Stimulated activated CD4-positive, alpha-beta T cell treated with anti-CD3 and anti-CD28 coated beads, Interleukin-15, amount 100 ng/mL, for 24 hours (primary cell): ENCODE results near the gene AEN.
"Not testable (repeated sequence)": the region's sequence is repeated elsewhere in the genome, so short reads cannot be mapped to it uniquely, and the experiment has no call there.

Experiments
- DNase-seq: peaks from one replicate; pipeline ENCODE4 v3.0.0-alpha.2; 2020

The AEN gene

DNA sequence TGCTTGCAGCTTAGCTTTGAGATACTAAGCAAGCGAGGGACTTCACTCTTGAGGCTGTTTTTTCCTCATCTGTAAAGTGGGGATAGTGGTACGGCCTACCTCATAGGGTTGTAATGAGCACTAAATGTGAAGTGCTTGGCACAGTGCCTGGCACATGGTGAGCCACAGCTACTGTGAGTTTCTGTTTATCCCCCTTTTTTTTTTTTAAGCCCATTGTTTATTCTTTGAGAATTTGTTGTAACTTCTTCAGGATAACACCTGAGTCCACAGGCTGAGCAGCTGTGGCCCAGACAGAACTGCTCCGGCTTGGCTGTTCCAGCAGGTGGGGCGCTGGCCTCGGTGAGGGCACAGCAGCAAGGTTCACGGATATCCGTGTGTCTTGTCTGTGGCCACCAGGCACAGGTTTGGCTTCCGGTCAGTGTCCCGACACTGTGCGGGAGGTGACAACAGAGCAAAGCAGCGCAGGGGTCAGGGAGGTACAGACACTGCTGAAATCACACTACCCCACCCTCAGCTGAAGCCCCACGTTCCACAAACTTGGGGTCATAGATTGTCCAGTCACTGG lies 10.4 kb downstream of the AEN start:
- DNase-seq, result no peak

DNA sequence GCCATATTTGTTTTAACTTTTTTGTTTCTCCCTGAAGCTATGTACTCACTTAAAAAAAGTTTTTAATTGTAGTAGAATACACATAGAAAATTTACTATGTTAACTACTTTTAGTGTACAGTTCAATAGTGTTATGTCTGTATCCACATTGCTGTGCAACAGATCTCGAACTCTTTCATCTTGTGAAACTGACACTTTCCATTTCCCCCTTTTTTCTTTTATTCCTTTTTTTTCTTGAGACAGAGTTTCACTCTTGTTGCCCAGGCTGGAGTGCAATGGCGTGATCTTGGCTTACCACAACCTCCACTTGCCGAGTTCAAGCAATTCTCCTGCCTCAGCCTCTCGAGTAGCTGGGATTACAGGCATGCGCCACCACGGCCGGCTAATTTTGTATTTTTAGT lies 11.7 kb downstream of the AEN start:
- not testable (repeated sequence) for DNase-seq

DNA sequence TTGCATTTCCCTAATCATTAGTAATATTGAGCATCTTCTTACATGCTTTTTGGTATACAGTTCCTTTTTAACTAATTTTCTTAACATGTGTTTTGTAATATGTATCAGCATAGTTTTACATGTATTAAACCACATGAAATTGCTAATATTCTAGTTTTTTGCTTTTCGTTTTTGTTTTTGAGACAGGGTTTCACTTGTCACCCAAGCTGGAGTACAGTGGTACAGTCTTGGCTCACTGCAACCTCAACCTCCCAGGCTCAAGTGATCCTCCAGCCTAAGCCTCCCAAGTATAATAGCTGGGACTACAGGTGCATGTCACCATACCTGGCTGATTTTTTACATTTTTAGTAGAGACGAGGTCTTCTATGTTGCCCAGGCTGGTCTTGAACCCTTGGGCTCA lies 13.3 kb downstream of the AEN start:
- DNase-seq, result no peak

DNA sequence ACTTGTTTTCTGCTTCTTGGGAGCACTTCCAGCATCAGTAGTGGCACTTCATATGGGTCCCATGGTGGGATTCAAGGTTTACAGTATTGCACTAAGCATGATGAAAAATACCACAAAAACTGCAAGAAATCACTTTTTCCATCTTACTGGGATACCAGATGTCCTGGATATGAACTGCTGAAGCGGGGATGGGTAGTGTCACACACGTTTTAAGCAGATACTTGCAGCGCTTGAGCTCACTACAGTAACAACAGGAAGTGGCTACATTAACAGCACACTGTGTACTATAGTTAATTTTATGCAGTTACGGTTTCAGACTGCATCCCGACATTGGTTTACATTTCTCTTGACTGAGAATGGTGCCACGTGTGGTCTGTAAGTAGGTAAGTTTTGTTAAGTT lies 14.2 kb downstream of the AEN start:
- DNase-seq, result peak; percentile 30

DNA sequence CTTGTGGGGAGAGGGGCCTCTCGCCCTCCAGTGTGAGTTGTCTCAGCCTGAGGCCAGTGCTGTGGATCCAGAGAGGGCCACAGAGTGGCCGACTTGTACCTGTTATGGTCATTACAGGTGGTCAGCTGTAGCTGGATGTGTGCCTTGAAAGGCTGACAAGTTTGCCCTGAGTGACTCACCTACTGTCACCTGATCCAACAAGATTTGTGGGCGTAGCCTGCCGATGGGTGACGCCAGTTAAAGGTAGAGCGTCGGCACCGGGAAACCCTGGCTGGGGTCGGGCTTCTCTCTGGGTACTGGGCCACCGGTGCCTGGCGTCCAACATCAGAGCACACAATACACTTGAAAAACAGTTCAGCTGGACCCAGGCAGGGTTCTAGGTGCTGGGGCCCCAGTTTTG lies 14.9 kb downstream of the AEN start:
- DNase-seq, result peak; percentile 61

DNA sequence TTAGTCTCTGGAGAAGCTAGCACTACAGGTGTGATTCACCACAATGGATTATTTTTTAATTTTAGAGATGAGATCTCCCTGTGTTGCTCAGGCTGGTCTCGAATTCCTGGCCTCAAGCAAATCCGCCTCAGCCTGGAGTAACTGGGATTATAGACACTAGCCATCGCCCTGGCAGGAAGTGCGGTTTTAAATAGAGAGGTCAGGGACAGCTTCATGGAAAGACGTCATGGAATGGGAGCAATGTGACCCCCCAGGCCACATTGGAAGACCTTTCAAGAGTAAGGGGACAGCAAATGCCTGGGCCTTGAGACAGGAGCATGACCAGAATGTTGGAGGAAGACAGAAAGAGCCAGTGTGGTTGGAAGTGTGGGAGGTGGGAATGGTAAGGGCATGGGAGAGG lies 15.5 kb downstream of the AEN start:
- DNase-seq, result no peak

DNA sequence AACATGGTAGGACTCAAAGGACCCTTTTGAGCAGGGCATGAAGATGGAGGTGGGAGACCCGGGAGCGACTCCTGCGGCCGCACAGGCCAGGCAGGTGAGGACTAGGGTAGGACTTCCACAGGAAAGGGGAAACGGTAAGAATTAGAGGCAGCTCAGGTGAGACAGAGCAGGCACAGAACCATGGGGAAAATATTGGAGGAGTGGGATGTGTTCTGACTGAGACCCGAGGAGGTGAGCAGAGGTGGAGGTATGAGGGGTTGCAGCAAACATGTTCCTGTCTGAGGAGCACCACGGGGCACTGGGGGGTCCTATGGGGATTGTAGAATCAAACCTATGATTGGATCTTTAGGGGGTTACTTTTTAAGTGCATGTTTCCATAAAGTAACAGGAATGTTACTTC lies 16.3 kb downstream of the AEN start:
- DNase-seq, result no peak

DNA sequence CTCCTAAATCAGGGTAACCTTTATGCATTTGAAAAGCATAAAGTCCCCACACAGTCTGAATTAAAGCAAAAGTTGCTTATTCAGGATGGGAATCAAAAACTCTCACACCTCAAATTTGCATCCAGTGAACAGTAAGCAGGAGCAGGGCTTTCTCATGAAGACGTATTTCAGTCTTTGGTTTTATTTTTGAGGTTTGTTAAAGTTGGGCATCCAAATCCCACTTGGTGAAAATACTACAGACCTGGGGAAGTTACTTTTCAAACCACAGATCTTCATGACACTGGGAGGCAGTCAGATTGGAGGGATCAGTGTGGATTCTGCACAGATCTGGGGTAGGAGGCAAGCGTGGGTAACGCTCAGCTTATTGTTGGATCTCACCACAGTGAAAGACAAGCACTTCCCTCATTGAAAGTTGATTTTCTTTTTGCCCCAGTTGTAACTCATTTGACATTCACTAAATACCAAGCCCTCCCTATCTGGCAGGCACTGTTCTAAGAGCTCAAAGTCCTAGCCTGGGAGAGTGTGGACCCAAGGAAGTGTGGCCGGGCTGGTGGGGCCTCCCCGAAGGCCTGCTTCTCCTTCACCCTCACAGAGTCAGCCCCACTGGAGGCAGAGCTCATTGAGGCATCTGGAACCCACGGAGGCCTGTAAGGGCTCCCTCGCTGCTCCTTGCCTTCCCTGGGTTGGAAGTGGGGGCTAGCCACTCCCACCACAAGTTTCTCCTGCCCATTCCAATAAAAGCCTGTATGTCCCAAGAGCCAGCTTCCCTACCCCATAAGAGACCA lies 16.9 kb downstream of the AEN start:
- DNase-seq, result no peak

DNA sequence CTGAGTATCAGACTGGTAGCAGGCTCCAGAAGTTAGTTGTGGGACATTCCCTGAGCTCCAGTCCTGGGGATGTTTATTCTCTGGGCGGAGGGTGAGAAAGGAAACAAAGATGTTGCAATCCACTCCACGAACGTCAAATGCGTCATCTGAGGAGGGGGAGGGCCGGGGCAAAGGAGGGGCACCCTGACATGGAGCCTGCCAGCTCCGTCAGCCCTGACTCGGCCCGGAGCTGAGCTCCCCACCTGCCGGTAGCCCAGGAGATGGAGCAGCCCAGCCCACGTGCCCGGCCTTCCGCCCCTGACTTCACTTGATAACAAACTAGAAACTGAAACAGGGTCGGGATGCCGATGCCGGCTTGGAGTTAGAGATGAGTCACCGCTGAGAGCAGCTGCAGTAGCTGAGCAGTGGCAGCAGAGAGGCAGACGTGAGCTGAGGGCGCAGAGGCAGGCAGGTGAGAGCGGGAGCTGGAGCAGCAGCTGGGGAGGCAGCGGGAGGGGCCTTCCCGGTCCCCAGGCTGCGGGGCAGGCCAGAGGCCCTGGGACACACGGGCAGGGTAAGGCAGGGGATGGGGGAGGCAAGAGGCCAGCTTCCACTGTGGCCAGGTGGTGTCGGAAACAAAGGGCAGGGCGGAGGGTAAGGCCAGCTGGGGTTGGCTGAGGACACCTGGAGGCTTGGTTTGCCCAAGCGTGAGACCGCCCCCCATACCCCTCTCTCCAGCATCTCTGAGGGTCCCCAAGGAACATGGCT lies 17.7 kb downstream of the AEN start, which contains the start of gene ISG20:
ISG20 (plus strand) TSS at position 391 of the 747 bp plus-strand sequence; CDS start at position 742, 351 bp downstream.
- peak; percentile 96 for DNase-seq

DNA sequence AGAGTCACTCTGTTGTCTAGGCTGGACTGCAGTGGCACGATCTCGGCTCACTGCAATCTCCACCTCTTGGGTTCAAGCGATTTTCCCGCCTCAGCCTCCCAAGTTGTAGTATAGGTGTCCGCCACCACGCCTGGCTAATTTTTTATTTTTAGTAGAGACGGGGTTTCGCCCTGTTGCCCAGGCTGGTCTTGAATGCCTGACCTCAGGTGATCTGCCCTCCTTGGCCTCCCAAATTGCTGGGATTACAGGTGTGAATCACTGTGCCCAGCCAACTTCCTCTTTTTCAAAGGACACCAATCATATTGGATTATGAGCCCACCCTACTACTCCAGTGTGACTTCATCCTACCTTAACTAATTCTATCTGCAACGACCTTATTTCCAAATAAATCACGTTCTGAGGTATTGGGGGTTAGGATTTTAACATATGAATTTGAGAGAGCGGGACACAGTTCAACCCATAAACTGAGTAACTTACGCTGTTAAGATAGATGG lies 20.9 kb downstream of the AEN start:
- DNase-seq, result no peak

DNA sequence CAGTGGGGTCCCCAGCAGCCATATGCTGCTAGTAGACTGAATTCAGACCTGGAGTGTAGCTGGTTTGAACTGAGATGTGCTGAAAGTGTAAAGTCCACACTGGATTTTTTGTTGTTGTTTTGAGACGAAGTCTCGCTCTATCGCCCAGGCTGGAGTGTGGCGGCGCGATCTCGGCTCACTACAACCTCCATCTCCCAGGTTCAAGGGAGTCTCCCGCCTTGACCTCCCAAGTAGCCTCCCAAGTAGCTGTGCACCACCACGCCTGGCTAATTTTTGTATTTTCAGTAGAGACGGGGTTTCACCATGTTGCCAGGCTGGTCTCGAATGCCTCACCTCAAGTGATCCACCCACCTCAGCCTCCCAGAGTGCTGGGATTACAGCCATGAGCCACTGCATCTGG lies 21.4 kb downstream of the AEN start:
- DNase-seq, result not testable (repeated sequence)

DNA sequence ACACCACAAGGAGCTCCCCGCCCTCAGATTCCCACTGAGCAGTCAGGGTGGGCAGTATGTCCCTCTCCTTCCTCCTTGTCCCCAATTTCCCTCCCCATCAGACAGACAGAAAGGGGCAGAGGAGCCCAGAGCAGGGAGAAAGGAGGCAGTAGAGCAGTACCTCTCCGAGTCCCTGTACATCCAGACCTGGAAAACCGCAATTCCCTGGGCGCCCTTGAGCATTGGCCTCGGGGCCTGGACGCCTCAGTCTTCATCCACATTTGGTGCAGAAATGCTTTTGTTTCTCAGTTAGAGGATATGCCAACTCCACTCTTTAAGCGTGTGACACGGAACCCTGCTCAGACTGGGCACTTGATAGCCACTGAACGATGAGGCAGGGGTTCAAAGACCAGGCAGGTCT lies 23.6 kb downstream of the AEN start:
- no peak for DNase-seq

DNA sequence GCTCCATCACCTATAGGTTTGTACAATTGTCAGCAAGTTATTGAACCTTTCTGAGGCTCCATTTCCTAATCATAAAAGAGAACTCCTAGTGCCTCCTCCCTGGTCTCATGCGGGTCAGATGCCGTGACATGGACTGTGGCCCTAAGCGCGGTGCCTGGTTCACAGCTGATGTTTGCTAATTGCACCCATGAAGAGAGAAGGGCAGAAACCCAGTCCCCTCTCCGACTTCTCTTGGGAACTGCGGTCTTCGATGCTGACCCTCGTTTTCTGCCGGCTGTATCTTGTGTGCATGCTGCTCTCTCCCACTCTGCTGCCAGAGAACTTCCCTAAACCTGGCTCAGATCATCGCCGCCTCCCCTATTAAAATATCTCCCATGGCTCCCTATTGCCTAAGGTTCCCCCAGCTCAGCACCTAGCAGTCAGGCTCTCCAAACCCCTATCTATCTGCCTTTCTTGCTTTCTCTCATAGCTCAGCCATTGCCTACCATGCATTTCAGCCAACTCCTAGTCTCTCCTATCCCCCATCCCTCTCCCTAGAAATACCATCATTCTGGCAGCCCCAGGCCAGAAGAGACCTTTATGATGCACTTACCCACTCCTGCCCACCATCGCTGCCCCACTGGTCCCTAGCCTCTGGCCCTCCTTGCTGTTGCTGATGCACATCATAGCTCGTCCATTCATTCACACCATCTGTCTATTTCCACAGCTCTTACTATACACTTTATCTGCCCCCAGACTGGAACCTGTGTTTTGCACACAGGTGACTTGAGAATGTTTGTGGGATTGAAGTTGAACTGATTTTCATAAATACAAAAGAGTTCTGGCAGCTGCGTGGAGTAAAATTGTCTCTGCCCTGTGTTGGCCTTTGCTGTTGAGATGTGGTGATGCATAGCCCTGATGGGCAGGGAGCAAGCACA lies 24.3 kb downstream of the AEN start:
- DNase-seq, result no peak

DNA sequence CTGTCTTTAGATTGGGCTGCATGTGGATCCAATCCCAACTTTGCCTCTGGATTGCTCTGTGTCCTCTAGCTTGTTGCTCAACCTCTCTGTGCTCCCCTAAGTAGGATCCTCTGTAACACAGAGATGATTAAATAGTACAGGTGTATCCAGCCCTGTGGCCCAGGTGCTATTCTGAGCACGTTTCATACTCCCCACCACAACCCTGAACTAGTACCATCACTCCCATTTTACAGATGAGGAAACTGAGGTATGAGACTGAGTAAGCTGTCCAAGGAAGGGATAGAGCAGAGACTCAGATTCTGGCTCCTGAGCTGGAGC lies 24.9 kb downstream of the AEN start:
- DNase-seq, result no peak

DNA sequence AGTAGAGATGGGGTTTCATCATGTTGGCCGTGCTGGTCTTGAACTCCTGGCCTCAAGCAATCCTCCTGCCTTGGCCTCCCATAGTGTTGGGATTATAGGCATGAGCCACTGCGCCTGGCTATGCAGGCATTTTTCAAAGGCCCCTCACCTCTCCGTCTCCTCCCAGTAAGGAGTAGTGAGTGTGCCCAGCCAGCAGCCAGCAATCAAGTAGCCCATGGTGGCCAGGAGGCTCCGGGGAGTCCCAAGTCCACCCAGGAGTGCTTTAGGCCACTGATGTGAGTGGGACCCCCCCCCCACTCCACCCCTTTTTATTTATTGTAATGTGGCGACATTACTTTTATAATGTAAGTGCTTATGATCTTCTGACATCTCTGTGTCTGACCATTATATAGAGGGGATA lies 25.8 kb downstream of the AEN start:
- no peak for DNase-seq

DNA sequence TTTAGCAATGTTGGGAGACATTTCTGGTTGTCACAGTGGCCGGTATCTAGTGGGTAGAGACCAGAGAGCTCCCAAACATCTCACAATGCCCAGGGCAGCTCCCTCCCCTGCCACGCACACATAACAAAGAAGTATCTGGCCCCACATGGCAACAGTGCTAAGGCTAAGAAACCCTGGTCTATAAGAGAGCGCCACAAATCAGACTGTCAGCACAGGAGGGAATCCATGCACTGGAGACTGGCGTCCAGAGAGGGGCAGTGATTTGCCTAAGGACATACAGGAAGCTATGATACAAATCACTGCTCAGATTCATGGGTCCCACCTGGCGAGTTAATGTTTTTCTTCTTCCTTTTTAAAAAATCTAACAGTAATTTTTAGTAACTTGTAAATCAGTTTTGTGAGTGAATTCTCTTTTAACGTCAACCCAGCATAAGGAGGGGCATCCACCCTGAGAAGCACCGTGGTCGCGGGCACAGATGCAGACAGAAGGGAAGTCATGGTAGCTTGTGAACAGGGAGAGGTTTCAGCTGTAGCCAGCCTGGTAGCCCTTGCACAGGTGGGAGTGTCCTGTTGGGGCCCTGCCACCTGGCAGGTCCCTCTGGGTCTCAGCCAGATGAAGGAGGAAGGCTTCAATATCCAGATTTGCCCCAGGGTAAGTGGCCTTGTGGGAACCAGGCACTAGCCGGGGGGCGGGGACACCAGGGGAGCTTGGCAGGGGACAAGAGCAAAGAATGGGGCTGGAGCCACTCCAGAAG lies 26.4 kb downstream of the AEN start:
- DNase-seq, result no peak

DNA sequence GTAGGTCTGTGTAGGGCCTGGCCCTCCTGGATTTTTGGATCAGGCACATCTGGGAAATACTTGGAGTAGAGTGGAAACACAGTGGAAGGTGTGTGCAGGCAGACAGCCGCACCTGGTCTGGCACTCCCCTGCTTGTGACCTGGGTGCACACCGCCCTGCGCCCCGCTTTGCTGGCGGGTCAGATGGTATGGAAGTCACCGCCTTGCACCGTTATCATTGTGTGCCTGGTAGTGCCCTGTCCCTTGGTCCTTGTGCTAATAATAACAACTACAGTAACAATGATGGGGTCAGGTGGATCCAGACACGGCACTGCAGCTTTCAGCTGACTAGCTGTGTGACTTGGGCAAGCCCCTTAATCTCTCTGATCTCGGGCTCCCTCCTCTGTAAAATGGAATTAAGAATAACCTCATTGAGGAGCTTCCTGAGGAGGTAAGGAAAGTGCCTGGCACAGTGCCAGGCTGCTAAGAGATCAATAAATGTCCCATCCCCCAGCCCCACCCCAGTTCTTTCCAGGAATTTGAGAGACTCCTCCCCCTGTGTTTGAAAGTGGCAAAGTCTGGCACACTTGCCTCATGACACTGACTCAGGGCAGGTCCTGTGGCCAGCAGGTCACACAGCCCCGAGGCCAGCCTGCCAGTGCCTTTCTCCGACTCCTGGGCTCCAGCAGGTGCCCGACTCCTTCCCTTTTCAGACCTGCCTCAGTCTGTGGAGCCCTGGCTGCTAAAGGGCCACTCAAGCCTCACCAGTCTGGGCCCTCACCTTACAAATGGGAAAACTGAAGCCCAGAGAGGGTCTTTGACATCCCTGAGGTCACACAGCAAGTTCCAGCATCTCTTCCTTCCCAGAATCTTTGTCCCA lies 27.4 kb downstream of the AEN start:
- DNase-seq, result peak; percentile 34

DNA sequence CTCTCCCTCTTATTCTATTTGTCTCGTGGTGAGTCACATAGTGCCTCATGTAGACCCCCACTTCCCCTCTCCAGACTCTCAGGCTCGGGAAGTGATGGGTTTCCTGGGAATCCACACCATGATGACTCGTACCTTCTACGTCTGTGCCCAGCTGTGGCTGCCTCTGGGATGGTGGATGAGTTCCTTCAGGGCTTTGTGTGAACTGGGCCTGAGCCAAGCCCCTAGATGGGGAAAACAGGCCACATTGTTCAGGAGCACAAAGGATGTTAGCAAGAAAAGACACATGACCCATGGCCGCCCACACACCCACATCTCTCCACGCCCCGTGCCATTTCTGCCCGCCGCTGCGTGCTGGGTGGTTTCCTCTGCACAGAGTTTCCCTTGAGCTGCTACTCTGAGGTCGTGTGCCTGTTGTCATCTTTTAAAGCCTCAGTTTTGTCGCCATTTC lies 28.2 kb downstream of the AEN start:
- DNase-seq, result peak; percentile 87

DNA sequence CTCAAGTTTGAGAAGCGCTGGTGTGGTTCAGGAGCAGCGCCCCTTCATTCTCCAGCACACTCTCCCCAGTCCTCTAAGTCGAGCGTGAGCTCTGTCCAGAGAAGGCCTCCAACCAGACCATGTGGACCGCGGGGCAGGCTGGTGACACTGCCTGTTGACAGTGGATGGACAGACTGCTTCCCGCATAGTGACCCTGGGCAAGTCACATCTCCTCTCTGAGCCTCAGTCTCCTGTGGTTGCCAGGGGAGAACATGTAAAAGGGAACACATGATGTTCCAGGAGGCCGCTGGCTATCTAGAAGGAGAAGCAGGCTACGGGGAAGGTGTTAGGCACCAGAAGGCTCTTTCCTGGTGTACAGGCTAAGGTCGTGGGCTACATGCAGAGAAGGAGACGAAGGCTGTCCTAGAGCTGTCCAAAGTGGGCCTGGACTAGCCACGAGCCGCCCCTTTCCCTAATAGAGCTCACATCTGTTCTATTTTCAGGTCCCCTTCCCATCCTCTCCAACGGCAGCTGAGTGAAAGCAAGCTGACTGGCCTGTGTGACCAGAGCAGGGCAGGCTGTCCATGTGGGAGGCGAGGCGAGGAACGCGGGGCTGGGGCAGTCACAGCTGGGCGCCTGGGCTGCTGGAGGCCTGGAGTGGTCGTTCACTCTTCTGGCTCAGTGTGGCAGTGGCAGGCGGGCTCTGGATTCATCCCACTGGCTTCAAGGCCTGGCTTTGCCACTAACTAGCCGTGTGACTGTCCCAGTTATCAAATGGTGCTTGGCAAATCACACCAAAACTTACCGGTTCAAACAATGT lies 28.8 kb downstream of the AEN start:
- no peak for DNase-seq

DNA sequence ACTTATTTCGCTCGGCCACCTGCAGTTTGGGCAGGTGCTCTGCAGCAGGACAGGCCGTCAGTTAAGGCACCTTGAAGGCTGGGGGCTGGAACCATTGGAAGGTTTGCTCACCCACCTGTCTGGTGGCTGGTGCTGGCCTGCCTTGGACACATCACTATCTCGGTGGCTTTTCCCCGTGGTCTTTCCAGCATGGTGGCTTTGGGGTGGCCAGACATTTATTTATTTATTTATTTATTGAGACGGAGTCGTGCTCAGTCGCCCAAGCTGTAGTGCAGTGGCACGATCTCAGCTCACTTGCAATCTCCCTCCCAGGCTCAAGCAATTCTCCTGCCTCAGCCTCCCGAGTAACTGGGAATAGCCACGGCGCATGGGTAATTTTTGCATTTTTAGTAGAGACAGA lies 29.4 kb downstream of the AEN start:
- no peak for DNase-seq
